Peyer's patch (tissue), 4 donors: ENCODE measurements around the gene ANG.

Experiments used
- POLR2A ChIP-seq, 2 donors: fragments of 450-650 bp; IDR thresholded peaks; one replicate each; pipeline ENCODE4 v1.5.1; 2017; ENCODE audit warnings: antibody characterized with exemption in 2 of 2, mild to moderate bottlenecking in 2 of 2, moderate library complexity in 2 of 2
- TF ChIP-seq, protein P1 (sequence below), 6 experiments: fragments of 450-650 bp in 4 of 6; fragments of 200-600 bp in 2 of 6; sonication (generic) in 1 of 6; IDR thresholded peaks; one replicate each; pipeline ENCODE4 v1.5.1; 2017 to 2019; ENCODE audit warnings: antibody characterized with exemption in 6 of 6, mild to moderate bottlenecking in 3 of 6, moderate library complexity in 1 of 6

DNA sequence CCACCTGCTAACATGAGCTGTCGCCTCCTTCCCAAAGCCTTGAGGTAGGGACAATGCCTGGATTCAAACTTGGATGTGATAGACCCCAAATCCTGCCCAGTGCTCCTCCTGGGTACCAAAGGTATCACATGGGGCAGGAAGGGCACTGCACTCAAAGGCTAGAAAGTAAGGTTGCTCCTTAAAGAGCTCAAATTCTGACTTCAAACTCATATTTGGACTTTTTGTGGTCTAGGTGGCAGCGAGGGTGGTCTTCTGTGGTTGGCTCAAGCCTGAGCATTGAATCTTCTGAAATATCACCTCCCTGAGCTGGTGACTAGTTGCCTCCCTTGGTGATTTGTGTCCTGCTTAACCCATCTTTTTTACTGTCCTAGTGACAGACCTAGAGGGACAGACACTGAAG is 12.5 kb upstream of the ANG start:
- TF ChIP-seq, protein P1, sequence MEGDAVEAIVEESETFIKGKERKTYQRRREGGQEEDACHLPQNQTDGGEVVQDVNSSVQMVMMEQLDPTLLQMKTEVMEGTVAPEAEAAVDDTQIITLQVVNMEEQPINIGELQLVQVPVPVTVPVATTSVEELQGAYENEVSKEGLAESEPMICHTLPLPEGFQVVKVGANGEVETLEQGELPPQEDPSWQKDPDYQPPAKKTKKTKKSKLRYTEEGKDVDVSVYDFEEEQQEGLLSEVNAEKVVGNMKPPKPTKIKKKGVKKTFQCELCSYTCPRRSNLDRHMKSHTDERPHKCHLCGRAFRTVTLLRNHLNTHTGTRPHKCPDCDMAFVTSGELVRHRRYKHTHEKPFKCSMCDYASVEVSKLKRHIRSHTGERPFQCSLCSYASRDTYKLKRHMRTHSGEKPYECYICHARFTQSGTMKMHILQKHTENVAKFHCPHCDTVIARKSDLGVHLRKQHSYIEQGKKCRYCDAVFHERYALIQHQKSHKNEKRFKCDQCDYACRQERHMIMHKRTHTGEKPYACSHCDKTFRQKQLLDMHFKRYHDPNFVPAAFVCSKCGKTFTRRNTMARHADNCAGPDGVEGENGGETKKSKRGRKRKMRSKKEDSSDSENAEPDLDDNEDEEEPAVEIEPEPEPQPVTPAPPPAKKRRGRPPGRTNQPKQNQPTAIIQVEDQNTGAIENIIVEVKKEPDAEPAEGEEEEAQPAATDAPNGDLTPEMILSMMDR (IDR thresholded peaks at IDR 0.05), result no peak
- no peak for TF ChIP-seq POLR2A (IDR thresholded peaks at IDR 0.05)
